NB4 (cell line): ENCODE results near the gene RFTN2.
"Not testable (repeated sequence)": the region's sequence is repeated elsewhere in the genome, so short reads cannot be mapped to it uniquely, and the experiment has no call there.

Experiments
- DNase-seq: peaks from one replicate; pipeline ENCODE4 v3.0.0; 2010; ENCODE audit warnings: low read depth
- H3K4me3 ChIP-seq: one replicate; pipeline ENCODE4 v1.5.1; 2011; ENCODE audit warnings: mild to moderate bottlenecking, low read depth, low read length, moderate library complexity
- CTCF ChIP-seq: IDR thresholded peaks from one replicate; pipeline ENCODE4 v1.5.1; 2012; ENCODE audit warnings: low read depth, low read length
- MAX ChIP-seq: IDR thresholded peaks from 2 replicates; pipeline ENCODE4 v1.6.1; 2011; ENCODE audit warnings: low read depth, low read length
- MYC ChIP-seq: IDR thresholded peaks from 2 replicates; pipeline ENCODE4 v1.6.1; 2011; ENCODE audit warnings: low read depth, low read length
- POLR2A ChIP-seq: IDR thresholded peaks from 2 replicates; pipeline ENCODE4 v1.6.1; 2011; ENCODE audit warnings: mild to moderate bottlenecking; ENCODE audit not compliant: insufficient read length; ENCODE audit errors: extremely low read depth

RFTN2 gene

GRCh38 chr2:197597166-197597565, 78.2 kb downstream of the RFTN2 start:
- H3K4me3 ChIP-seq, result no peak overlapping the region
- DNase-seq, result no peak
- TF ChIP-seq MAX, result no peak
- no peak for TF ChIP-seq MYC
- no peak for TF ChIP-seq CTCF
- TF ChIP-seq POLR2A, result no peak

- no peak for DNase-seq
- no peak overlapping the region for H3K4me3 ChIP-seq
- TF ChIP-seq MYC, result no peak
- TF ChIP-seq MAX, result no peak
- no peak for TF ChIP-seq POLR2A
- TF ChIP-seq CTCF, result no peak
Measured at GRCh38 chr2:197596766-197597165, 78.6 kb downstream of the RFTN2 start.

- DNase-seq, result no peak
- no peak overlapping the region for H3K4me3 ChIP-seq
- TF ChIP-seq MYC (no peak), MAX (no peak), CTCF (no peak), POLR2A (no peak)
Measured at GRCh38 chr2:197591339-197592072, 83.9 kb downstream of the RFTN2 start.

GRCh38 chr2:197587255-197587654, 88.1 kb downstream of the RFTN2 start:
- not testable (repeated sequence) for H3K4me3 ChIP-seq, DNase-seq

- not testable (repeated sequence) for H3K4me3 ChIP-seq, DNase-seq
Measured at GRCh38 chr2:197580166-197580565, 95.2 kb downstream of the RFTN2 start.

- not testable (repeated sequence) for H3K4me3 ChIP-seq, DNase-seq
Measured at GRCh38 chr2:197578294-197578693, 97.1 kb downstream of the RFTN2 start.

GRCh38 chr2:197577446-197577845, 97.9 kb downstream of the RFTN2 start:
- no peak overlapping the region for H3K4me3 ChIP-seq
- no peak for TF ChIP-seq POLR2A
- TF ChIP-seq CTCF, result no peak
- no peak for TF ChIP-seq MAX
- no peak for DNase-seq

- no peak overlapping the region for H3K4me3 ChIP-seq
- TF ChIP-seq MYC, result no peak
- DNase-seq, result no peak
Measured at GRCh38 chr2:197576631-197577030, 98.8 kb downstream of the RFTN2 start.
